ENCODE data around the gene SHANK1.

- TF ChIP-seq POLR2A (IDR thresholded peaks at IDR 0.05) (no peak), CTCF (IDR thresholded peaks at IDR 0.05) (no peak)
Measured at GRCh38 chr19:50711805-50712204, 7.8 kb downstream of the SHANK1 start.
